A549 (cell line): Measurements from ENCODE around the gene CIRBP. TPM values are rescaled to one million over a fixed set of nuclear protein-coding genes. Genes with fewer than 3 reads are reported as not detected.

Source experiments
- ATAC-seq, 2 experiments: fragments of 200-7000 bp in 1 of 2; fragments of >200 bp in 1 of 2; cut with Nextera tagmentation in 1 of 2; cut with Tn5 transposase in 1 of 2; 3 replicates each; pipeline versions ENCODE4 v1.8.0 to v1.9.1; 2018 to 2020; ENCODE audit warnings: mild to moderate bottlenecking in 1 of 2, moderate library complexity in 1 of 2
- CTCF ChIA-PET: fragments of 300-600 bp; sonication (Branson Sonifier 250); formaldehyde crosslinking; extraction: SDS; loops from one replicate; lab custom pipeline; 2021; ENCODE audit warnings: antibody characterized with exemption, inconsistent platforms; lab: Yijun Ruan, JAX
- POLR2A ChIA-PET: fragments of 350-600 bp; formaldehyde crosslinking; extraction: SDS; loops from one replicate; lab custom pipeline; 2021; ENCODE audit warnings: antibody characterized with exemption, inconsistent platforms; lab: Yijun Ruan, JAX
- DNase-seq, 2 experiments: peaks; one replicate each; pipeline versions ENCODE4 v3.0.0 to v3.0.0-alpha.2; 2011 to 2016; ENCODE audit warnings: low read depth in 1 of 2, low spot score in 1 of 2
- FAIRE-seq: peaks from 2 replicates; lab custom pipeline; 2011; peaks lifted over from hg19 to GRCh38; lab: Jason Lieb, UNC
- H3K27ac ChIP-seq, 2 experiments: fragments of >200 bp; sonication (Bioruptor Twin); formaldehyde crosslinking; 3 replicates each; pipeline ENCODE4 v1.5.1; 2016 to 2017
- H3K4me1 ChIP-seq: fragments of >200 bp; sonication (Bioruptor Twin); formaldehyde crosslinking; 3 replicates; pipeline ENCODE4 v1.6.1; 2016
- H3K4me2 ChIP-seq: fragments of >200 bp; sonication (Bioruptor Twin); formaldehyde crosslinking; 3 replicates; pipeline ENCODE4 v1.6.1; 2016
- H3K4me3 ChIP-seq: fragments of >200 bp; sonication (Bioruptor Twin); formaldehyde crosslinking; 3 replicates; pipeline ENCODE4 v1.5.1; 2016
- H3K9me3 ChIP-seq: fragments of >200 bp; sonication (Bioruptor Twin); formaldehyde crosslinking; 3 replicates; pipeline ENCODE4 v1.6.1; 2016
- CBX2 ChIP-seq: fragments of 200-600 bp; sonication (generic); IDR thresholded peaks from 2 replicates; pipeline ENCODE4 v1.6.1; 2016; ENCODE audit warnings: low read depth, mild to moderate bottlenecking, borderline replicate concordance
- CBX8 ChIP-seq: fragments of 200-600 bp; sonication (generic); IDR thresholded peaks from 2 replicates; pipeline ENCODE4 v1.6.1; 2016
- CEBPB ChIP-seq, 2 experiments: fragments of >200 bp in 1 of 2; sonication (Bioruptor Twin) in 1 of 2; formaldehyde crosslinking in 1 of 2; IDR thresholded peaks; 2 replicates each; pipeline ENCODE4 v1.6.1; 2012 to 2016
- CHD4 ChIP-seq: fragments of 200-600 bp; sonication (generic); IDR thresholded peaks from 2 replicates; pipeline ENCODE4 v1.6.1; 2016; ENCODE audit warnings: antibody characterized with exemption, mild to moderate bottlenecking, borderline replicate concordance
- EHMT2 ChIP-seq: fragments of 200-600 bp; sonication (generic); IDR thresholded peaks from 2 replicates; pipeline ENCODE4 v1.6.1; 2016; ENCODE audit warnings: antibody characterized with exemption, low read depth, mild to moderate bottlenecking, moderate library complexity
- ESRRA ChIP-seq: fragments of 150-350 bp; IDR thresholded peaks from 2 replicates; pipeline ENCODE4 v1.6.1; 2014; ENCODE audit warnings: mild to moderate bottlenecking, low read length, borderline replicate concordance
- FOXS1 ChIP-seq: fragments of 250-450 bp; sonication (Bioruptor Pico); IDR thresholded peaks from 2 replicates; pipeline ENCODE4 v1.5.0; 2020; ENCODE audit warnings: mild to moderate bottlenecking, moderate library complexity
- HOXB5 ChIP-seq: fragments of 250-450 bp; sonication (Bioruptor Pico); IDR thresholded peaks from 2 replicates; pipeline ENCODE4 v1.5.0; 2020; ENCODE audit warnings: mild to moderate bottlenecking, moderate library complexity
- KDM1A ChIP-seq: fragments of 200-600 bp; sonication (generic); IDR thresholded peaks from 2 replicates; pipeline ENCODE4 v1.6.1; 2016; ENCODE audit warnings: low read depth, mild to moderate bottlenecking
- MAFK ChIP-seq: fragments of 450-650 bp; IDR thresholded peaks from 2 replicates; pipeline ENCODE4 v1.6.1; 2014; ENCODE audit not compliant: partially characterized antibody
- MAZ ChIP-seq: fragments of 150-350 bp; IDR thresholded peaks from 2 replicates; pipeline ENCODE4 v1.6.1; 2014; ENCODE audit warnings: antibody characterized with exemption, low read depth, low read length, borderline replicate concordance
- NFE2L2 ChIP-seq: fragments of 150-350 bp; conservative IDR thresholded peaks from 2 replicates; pipeline ENCODE4 v1.6.1; 2014; ENCODE audit warnings: low read length
- RARB ChIP-seq: fragments of 250-450 bp; sonication (Bioruptor Pico); IDR thresholded peaks from 2 replicates; pipeline ENCODE4 v1.8.0; 2021; ENCODE audit warnings: mild to moderate bottlenecking, moderate library complexity
- RNF2 ChIP-seq: fragments of 200-600 bp; sonication (generic); IDR thresholded peaks from 2 replicates; pipeline ENCODE4 v1.6.1; 2016; ENCODE audit warnings: low read depth, mild to moderate bottlenecking, antibody characterized with exemption, moderate library complexity, borderline replicate concordance
- TP53 ChIP-seq: fragments of 250-450 bp; sonication (Bioruptor Pico); IDR thresholded peaks from 2 replicates; pipeline ENCODE4 v1.5.0; 2021; ENCODE audit warnings: mild to moderate bottlenecking, moderate library complexity
- WGBS: methylation state at CpG from one replicate; pipeline ENCODE4 v1.1.6; 2017; ENCODE audit errors: missing lambda C conversion rate; 5-methylcytosine and 5-hydroxymethylcytosine counted together
- polyA plus RNA-seq, 4 experiments: library from polyadenylated mRNA; depleted of rRNA in 3 of 4; stranded (reverse); fragments of >200 nt; fragmentation: RNase III in 1 of 4; extraction: RNeasy Plus Mini Kit Qiagen cat#74134 plus additional on column Dnase treatment in 1 of 4; gene quantifications; 2 replicates in 3 of 4; 3 replicates in 1 of 4; pipeline ENCODE4 v1.2.3, GENCODE V29; 2011 to 2017
- TF ChIP-seq, protein P1 (sequence below): IDR thresholded peaks from 2 replicates; pipeline ENCODE4 v1.6.1; 2012
- TF ChIP-seq, protein P2 (sequence below): fragments of 450-650 bp; IDR thresholded peaks from 2 replicates; pipeline ENCODE4 v1.6.1; 2014; ENCODE audit warnings: antibody characterized with exemption
- TF ChIP-seq, protein P3 (sequence below): fragments of 200-600 bp; sonication (generic); IDR thresholded peaks from 2 replicates; pipeline ENCODE4 v1.6.1; 2016; ENCODE audit warnings: antibody characterized with exemption, mild to moderate bottlenecking, moderate library complexity
- TF ChIP-seq, protein P4 (sequence below): fragments of >200 bp; sonication (Bioruptor Twin); formaldehyde crosslinking; IDR thresholded peaks from 3 replicates; pipeline ENCODE4 v1.5.1; 2016
- TF ChIP-seq, protein P5 (sequence below): IDR thresholded peaks from 2 replicates; pipeline ENCODE4 v1.6.1; 2012
- TF ChIP-seq, protein P6 (sequence below): fragments of 150-350 bp; IDR thresholded peaks from 2 replicates; pipeline ENCODE4 v1.6.1; 2014; ENCODE audit warnings: low read depth, mild to moderate bottlenecking, low read length

CIRBP gene
- polyA plus RNA-seq, 2 of the 4 experiments (the other 2 are of a cell fraction), result 151 to 178 TPM

DNA sequence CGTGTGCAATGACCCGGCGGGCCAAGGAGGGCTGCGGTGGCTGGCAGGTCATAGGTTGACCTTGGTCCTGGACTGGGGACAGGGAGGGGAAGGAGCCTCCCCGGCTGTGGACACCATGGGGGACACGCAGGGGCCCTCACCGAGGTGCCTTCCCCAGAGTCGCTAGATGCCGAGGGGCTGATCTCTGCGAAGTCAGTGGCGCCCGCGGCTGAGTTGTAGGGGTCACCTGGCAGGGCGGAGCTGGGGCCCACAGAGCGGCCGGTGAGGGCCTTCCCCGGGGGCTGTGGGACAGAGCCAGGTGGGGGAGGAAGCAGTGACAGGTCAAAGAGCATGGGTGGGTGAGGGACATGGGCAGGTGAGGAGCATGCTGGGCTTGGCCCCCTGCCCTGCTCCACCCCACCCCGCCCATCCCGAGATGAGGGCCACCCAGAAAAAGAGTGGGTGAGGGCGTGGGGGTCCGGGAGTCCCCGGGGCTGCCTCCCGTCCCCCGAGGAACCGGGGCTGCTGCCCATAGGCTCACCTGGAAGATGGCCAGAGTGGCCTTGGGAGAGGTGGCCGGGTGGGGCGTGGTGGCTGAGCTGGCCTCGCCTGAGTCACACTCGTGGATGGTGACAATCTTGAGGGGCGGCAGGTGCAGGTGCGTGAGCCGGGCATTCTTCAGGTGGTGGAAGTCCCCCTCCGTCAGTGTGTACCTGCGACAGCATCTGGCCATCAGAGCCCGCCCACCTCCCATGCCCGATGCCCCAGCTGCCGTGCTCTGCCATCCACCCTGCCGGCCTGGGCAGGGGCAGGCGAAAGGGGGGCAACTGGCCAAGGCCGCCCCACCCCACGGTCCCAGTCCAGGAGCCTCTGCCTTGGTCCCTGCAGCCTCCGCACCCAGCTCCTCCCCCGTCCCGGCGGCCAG, 34.8 kb upstream of the CIRBP start (continued):
- TF ChIP-seq MAZ (no peak), CBX8 (no peak)
- TF ChIP-seq, protein P1, sequence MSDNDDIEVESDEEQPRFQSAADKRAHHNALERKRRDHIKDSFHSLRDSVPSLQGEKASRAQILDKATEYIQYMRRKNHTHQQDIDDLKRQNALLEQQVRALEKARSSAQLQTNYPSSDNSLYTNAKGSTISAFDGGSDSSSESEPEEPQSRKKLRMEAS, result no peak
- TF ChIP-seq, all 56 proteins: peak for 0

DNA sequence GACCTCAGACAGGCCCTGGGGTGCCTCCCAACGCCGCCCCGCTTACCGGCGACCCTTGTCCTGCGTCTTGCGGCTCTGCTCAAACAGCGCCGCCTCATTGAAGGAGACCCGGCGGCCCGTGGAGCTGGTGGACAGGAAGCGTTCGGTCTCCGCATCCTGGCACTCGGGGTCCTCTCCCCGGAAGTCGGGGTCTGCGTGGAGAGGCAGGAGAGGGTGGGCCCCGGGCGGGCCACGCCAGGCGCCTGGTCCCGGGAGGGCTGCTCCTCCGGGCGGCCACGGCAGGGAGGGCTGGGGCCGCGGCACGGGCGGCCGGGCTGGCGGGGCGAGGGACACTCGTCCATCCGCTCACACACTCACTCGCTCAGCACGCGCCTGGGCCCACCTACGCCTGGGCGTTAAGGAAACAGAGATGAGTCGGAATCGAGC, 34.2 kb upstream of the CIRBP start:
- TF ChIP-seq CEBPB (IDR thresholded peaks at IDR 0.05), result no peak
- TF ChIP-seq, protein P2, sequence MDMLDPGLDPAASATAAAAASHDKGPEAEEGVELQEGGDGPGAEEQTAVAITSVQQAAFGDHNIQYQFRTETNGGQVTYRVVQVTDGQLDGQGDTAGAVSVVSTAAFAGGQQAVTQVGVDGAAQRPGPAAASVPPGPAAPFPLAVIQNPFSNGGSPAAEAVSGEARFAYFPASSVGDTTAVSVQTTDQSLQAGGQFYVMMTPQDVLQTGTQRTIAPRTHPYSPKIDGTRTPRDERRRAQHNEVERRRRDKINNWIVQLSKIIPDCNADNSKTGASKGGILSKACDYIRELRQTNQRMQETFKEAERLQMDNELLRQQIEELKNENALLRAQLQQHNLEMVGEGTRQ, result no peak
- TF ChIP-seq CBX2, result no peak
- TF ChIP-seq TP53 (CRISPR knock-in tag), result no peak
- TF ChIP-seq ESRRA, result no peak
- no peak for TF ChIP-seq NFE2L2
- TF ChIP-seq HOXB5 (CRISPR knock-in tag), result no peak
- TF ChIP-seq FOXS1 (CRISPR knock-in tag), result no peak
- TF ChIP-seq RARB (CRISPR knock-in tag), result no peak
- TF ChIP-seq, protein P1, result no peak
- TF ChIP-seq, protein P3, sequence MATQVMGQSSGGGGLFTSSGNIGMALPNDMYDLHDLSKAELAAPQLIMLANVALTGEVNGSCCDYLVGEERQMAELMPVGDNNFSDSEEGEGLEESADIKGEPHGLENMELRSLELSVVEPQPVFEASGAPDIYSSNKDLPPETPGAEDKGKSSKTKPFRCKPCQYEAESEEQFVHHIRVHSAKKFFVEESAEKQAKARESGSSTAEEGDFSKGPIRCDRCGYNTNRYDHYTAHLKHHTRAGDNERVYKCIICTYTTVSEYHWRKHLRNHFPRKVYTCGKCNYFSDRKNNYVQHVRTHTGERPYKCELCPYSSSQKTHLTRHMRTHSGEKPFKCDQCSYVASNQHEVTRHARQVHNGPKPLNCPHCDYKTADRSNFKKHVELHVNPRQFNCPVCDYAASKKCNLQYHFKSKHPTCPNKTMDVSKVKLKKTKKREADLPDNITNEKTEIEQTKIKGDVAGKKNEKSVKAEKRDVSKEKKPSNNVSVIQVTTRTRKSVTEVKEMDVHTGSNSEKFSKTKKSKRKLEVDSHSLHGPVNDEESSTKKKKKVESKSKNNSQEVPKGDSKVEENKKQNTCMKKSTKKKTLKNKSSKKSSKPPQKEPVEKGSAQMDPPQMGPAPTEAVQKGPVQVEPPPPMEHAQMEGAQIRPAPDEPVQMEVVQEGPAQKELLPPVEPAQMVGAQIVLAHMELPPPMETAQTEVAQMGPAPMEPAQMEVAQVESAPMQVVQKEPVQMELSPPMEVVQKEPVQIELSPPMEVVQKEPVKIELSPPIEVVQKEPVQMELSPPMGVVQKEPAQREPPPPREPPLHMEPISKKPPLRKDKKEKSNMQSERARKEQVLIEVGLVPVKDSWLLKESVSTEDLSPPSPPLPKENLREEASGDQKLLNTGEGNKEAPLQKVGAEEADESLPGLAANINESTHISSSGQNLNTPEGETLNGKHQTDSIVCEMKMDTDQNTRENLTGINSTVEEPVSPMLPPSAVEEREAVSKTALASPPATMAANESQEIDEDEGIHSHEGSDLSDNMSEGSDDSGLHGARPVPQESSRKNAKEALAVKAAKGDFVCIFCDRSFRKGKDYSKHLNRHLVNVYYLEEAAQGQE, result no peak
- no peak for TF ChIP-seq KDM1A
- TF ChIP-seq EHMT2, result no peak
- TF ChIP-seq, protein P4, sequence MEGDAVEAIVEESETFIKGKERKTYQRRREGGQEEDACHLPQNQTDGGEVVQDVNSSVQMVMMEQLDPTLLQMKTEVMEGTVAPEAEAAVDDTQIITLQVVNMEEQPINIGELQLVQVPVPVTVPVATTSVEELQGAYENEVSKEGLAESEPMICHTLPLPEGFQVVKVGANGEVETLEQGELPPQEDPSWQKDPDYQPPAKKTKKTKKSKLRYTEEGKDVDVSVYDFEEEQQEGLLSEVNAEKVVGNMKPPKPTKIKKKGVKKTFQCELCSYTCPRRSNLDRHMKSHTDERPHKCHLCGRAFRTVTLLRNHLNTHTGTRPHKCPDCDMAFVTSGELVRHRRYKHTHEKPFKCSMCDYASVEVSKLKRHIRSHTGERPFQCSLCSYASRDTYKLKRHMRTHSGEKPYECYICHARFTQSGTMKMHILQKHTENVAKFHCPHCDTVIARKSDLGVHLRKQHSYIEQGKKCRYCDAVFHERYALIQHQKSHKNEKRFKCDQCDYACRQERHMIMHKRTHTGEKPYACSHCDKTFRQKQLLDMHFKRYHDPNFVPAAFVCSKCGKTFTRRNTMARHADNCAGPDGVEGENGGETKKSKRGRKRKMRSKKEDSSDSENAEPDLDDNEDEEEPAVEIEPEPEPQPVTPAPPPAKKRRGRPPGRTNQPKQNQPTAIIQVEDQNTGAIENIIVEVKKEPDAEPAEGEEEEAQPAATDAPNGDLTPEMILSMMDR, result no peak
- TF ChIP-seq, protein P5, sequence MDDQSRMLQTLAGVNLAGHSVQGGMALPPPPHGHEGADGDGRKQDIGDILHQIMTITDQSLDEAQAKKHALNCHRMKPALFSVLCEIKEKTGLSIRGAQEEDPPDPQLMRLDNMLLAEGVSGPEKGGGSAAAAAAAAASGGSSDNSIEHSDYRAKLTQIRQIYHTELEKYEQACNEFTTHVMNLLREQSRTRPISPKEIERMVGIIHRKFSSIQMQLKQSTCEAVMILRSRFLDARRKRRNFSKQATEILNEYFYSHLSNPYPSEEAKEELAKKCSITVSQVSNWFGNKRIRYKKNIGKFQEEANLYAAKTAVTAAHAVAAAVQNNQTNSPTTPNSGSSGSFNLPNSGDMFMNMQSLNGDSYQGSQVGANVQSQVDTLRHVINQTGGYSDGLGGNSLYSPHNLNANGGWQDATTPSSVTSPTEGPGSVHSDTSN, result no peak
- TF ChIP-seq MAFK, result no peak
- no peak for TF ChIP-seq MAZ
- TF ChIP-seq, protein P6, sequence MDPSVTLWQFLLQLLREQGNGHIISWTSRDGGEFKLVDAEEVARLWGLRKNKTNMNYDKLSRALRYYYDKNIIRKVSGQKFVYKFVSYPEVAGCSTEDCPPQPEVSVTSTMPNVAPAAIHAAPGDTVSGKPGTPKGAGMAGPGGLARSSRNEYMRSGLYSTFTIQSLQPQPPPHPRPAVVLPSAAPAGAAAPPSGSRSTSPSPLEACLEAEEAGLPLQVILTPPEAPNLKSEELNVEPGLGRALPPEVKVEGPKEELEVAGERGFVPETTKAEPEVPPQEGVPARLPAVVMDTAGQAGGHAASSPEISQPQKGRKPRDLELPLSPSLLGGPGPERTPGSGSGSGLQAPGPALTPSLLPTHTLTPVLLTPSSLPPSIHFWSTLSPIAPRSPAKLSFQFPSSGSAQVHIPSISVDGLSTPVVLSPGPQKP, result no peak
- TF ChIP-seq CHD4, result no peak
- no peak for TF ChIP-seq RNF2
- ChIA-PET POLR2A (no interaction called here), CTCF (interaction anchor here (4.2 kb wide), 1 partner anchor 13 kb away, joined by 26 read pairs; no protein-coding TSS in a partner anchor)
- Histone ChIP-seq H3K27ac (no peak overlapping the region), H3K4me3 (no peak overlapping the region), H3K9me3 (no peaks in the 10 kb centered on the region), H3K4me1 (peaks cover 30% of the 10 kb centered on the region), H3K4me2 (no peak overlapping the region)
- ATAC-seq (no peak), FAIRE-seq (no peak), DNase-seq (no peak)
- over 99% methylated on average over 13 of the region's 43 CpGs for WGBS
